Activated CD8-positive, alpha-beta memory T cell treated with anti-CD3 and anti-CD28 coated beads, Interleukin-2, amount 10 ng/mL, durations not matched to agents 7 days and 5 days (primary cell): ENCODE data around the gene TTYH3. TPM values are rescaled to one million over a fixed set of nuclear protein-coding genes. Genes with fewer than 3 reads are reported as not detected.
"Not testable (repeated sequence)": the region's sequence is repeated elsewhere in the genome, so short reads cannot be mapped to it uniquely, and the experiment has no call there.

Source experiments
- ATAC-seq: fragments of 150-1000 bp; cut with Tn5 transposase; one replicate; pipeline ENCODE4 v1.10.0; 2021; ENCODE audit warnings: moderate library complexity
- CTCF ChIA-PET: fragments of 350-600 bp; sonication (Branson Sonifier 250); formaldehyde crosslinking; loops from one replicate; lab custom pipeline; 2021; ENCODE audit warnings: antibody characterized with exemption; lab: Charles Lee
- DNase-seq: peaks from one replicate; pipeline ENCODE4 v3.0.0-alpha.2; 2020
- H3K27ac Mint-ChIP-seq: one replicate; pipeline ENCODE4 v1.8.0; 2021; ENCODE audit warnings: mild to moderate bottlenecking, mixed read lengths
- H3K27me3 Mint-ChIP-seq: one replicate; pipeline ENCODE4 v1.8.0; 2021; ENCODE audit warnings: mixed read lengths
- H3K36me3 Mint-ChIP-seq: one replicate; pipeline ENCODE4 v1.8.0; 2021; ENCODE audit warnings: mild to moderate bottlenecking, mixed read lengths
- H3K4me1 Mint-ChIP-seq: one replicate; pipeline ENCODE4 v1.8.0; 2021; ENCODE audit warnings: mixed read lengths
- H3K4me3 Mint-ChIP-seq: one replicate; pipeline ENCODE4 v1.8.0; 2021; ENCODE audit warnings: mild to moderate bottlenecking, moderate library complexity, mixed read lengths
- H3K9me3 Mint-ChIP-seq: one replicate; pipeline ENCODE4 v1.8.0; 2022; ENCODE audit warnings: low read depth, mixed read lengths
- total RNA-seq, 2 experiments: library from RNA; stranded (reverse); gene quantifications; one replicate each; pipeline ENCODE4 v1.2.3, GENCODE V29; 2021

Gene TTYH3
- 10 to 100 TPM; 19.9 to 31.7 TPM for total RNA-seq

- CTCF ChIA-PET, result interaction anchor here (0.6 to 3.3 kb wide), 11 partner anchors 11 to 413 kb away, joined by 3 to 12 read pairs (median 4); no protein-coding TSS in a partner anchor
- H3K4me3 Mint-ChIP-seq, result peak within 1 kb of the TSS; percentile 79
Measured at GRCh38 chr7:2631946-2632732, at the start of gene TTYH3. Gene TTYH3, plus strand, starts transcription at chr7:2631986. Its CDS starts 170 bp downstream, at chr7:2632156.

GRCh38 chr7:2582006-2582735 lies 49.6 kb upstream of the TTYH3 start:
- CTCF ChIA-PET, result no interaction called here
- H3K4me1 Mint-ChIP-seq, result no peaks in the 10 kb centered on the region
- DNase-seq (no peak), ATAC-seq (no peak)
- H3K4me3 Mint-ChIP-seq, result no peak overlapping the region
- no peaks in the 10 kb centered on the region for H3K27me3 Mint-ChIP-seq
- H3K27ac Mint-ChIP-seq, result no peak overlapping the region
- H3K36me3 Mint-ChIP-seq, result peaks cover 6% of the 10 kb centered on the region
- no peaks in the 10 kb centered on the region for H3K9me3 Mint-ChIP-seq

More at GRCh38 chr7:2631946-2632732, at the start of gene TTYH3:
- DNase-seq (peak; percentile 57), ATAC-seq (peak; percentile 59)
- peak within 1 kb of the TSS; percentile 81 for H3K27ac Mint-ChIP-seq
- no peaks in the 10 kb centered on the region for H3K36me3 Mint-ChIP-seq
- H3K4me1 Mint-ChIP-seq, result peaks cover 17% of the 10 kb centered on the region
- no peaks in the 10 kb centered on the region for H3K9me3 Mint-ChIP-seq
- H3K27me3 Mint-ChIP-seq, result peaks cover 5% of the 10 kb centered on the region

GRCh38 chr7:2583798-2584580 lies 47.8 kb upstream of the TTYH3 start:
- no peaks in the 10 kb centered on the region for H3K27me3 Mint-ChIP-seq
- DNase-seq, result no peak
- no peaks in the 10 kb centered on the region for H3K9me3 Mint-ChIP-seq
- H3K36me3 Mint-ChIP-seq, result peaks cover 1% of the 10 kb centered on the region
- no peaks in the 10 kb centered on the region for H3K4me1 Mint-ChIP-seq
- no peak for ATAC-seq
- CTCF ChIA-PET, result no interaction called here
- no peak overlapping the region for H3K27ac Mint-ChIP-seq
- no peak overlapping the region for H3K4me3 Mint-ChIP-seq

- Mint-ChIP-seq H3K27ac (no peak overlapping the region), H3K4me1 (no peaks in the 10 kb centered on the region), H3K27me3 (no peaks in the 10 kb centered on the region), H3K36me3 (no peaks in the 10 kb centered on the region), H3K9me3 (no peaks in the 10 kb centered on the region), H3K4me3 (no peak overlapping the region)
- ATAC-seq (no peak), DNase-seq (no peak)
- CTCF ChIA-PET, result no interaction called here
Measured at GRCh38 chr7:2585446-2585845, 46.3 kb upstream of the TTYH3 start.

GRCh38 chr7:2586326-2587020 lies 45.3 kb upstream of the TTYH3 start:
- ATAC-seq (no peak), DNase-seq (no peak)
- H3K4me3 Mint-ChIP-seq, result no peak overlapping the region
- CTCF ChIA-PET, result no interaction called here
- H3K9me3 Mint-ChIP-seq, result no peaks in the 10 kb centered on the region
- no peaks in the 10 kb centered on the region for H3K36me3 Mint-ChIP-seq
- no peaks in the 10 kb centered on the region for H3K27me3 Mint-ChIP-seq
- H3K4me1 Mint-ChIP-seq, result no peaks in the 10 kb centered on the region
- H3K27ac Mint-ChIP-seq, result no peak overlapping the region

GRCh38 chr7:2587134-2587533 lies 44.7 kb upstream of the TTYH3 start:
- H3K36me3 Mint-ChIP-seq, result no peaks in the 10 kb centered on the region
- ATAC-seq (no peak), DNase-seq (no peak)
- H3K27ac Mint-ChIP-seq, result no peak overlapping the region
- H3K4me1 Mint-ChIP-seq, result no peaks in the 10 kb centered on the region
- CTCF ChIA-PET, result no interaction called here
- no peaks in the 10 kb centered on the region for H3K27me3 Mint-ChIP-seq
- no peak overlapping the region for H3K4me3 Mint-ChIP-seq
- no peaks in the 10 kb centered on the region for H3K9me3 Mint-ChIP-seq

- H3K27ac Mint-ChIP-seq, result no peak overlapping the region
- H3K27me3 Mint-ChIP-seq, result no peaks in the 10 kb centered on the region
- H3K36me3 Mint-ChIP-seq, result no peaks in the 10 kb centered on the region
- DNase-seq (no peak), ATAC-seq (no peak)
- no peaks in the 10 kb centered on the region for H3K9me3 Mint-ChIP-seq
- H3K4me3 Mint-ChIP-seq, result no peak overlapping the region
- CTCF ChIA-PET, result no interaction called here
- H3K4me1 Mint-ChIP-seq, result no peaks in the 10 kb centered on the region
Measured at GRCh38 chr7:2587778-2588177, 44.0 kb upstream of the TTYH3 start.

GRCh38 chr7:2589341-2589740 lies 42.4 kb upstream of the TTYH3 start:
- Mint-ChIP-seq H3K4me1 (no peaks in the 10 kb centered on the region), H3K4me3 (no peak overlapping the region), H3K9me3 (no peaks in the 10 kb centered on the region), H3K27ac (no peak overlapping the region), H3K36me3 (no peaks in the 10 kb centered on the region), H3K27me3 (no peaks in the 10 kb centered on the region)
- CTCF ChIA-PET, result interaction anchor here (1.3 kb wide), 1 partner anchor 19 kb away, joined by 3 read pairs; no protein-coding TSS in a partner anchor
- DNase-seq (no peak), ATAC-seq (no peak)

GRCh38 chr7:2589941-2590340 lies 41.8 kb upstream of the TTYH3 start:
- not testable (repeated sequence) for H3K27ac Mint-ChIP-seq, DNase-seq, H3K36me3 Mint-ChIP-seq, H3K4me1 Mint-ChIP-seq, ATAC-seq, H3K27me3 Mint-ChIP-seq, H3K4me3 Mint-ChIP-seq, H3K9me3 Mint-ChIP-seq
- CTCF ChIA-PET, result interaction anchor here (1.0 to 1.3 kb wide), 2 partner anchors 19 to 55 kb away, joined by 3 read pairs; no protein-coding TSS in a partner anchor

- DNase-seq, result no peak
- no peak overlapping the region for H3K27ac Mint-ChIP-seq
- CTCF ChIA-PET, result no interaction called here
- H3K27me3 Mint-ChIP-seq, result no peaks in the 10 kb centered on the region
- H3K36me3 Mint-ChIP-seq, result no peaks in the 10 kb centered on the region
- no peaks in the 10 kb centered on the region for H3K4me1 Mint-ChIP-seq
- H3K4me3 Mint-ChIP-seq, result no peak overlapping the region
- H3K9me3 Mint-ChIP-seq, result no peaks in the 10 kb centered on the region
- no peak for ATAC-seq
Measured at GRCh38 chr7:2592375-2592865, 39.4 kb upstream of the TTYH3 start.

- Mint-ChIP-seq H3K27ac (no peak overlapping the region), H3K27me3 (no peaks in the 10 kb centered on the region), H3K9me3 (no peaks in the 10 kb centered on the region), H3K36me3 (no peaks in the 10 kb centered on the region), H3K4me1 (no peaks in the 10 kb centered on the region), H3K4me3 (no peak overlapping the region)
- CTCF ChIA-PET, result no interaction called here
- DNase-seq (no peak), ATAC-seq (no peak)
Measured at GRCh38 chr7:2593036-2593727, 38.6 kb upstream of the TTYH3 start.

GRCh38 chr7:2594599-2594998 lies 37.2 kb upstream of the TTYH3 start:
- DNase-seq, result no peak
- no peaks in the 10 kb centered on the region for H3K9me3 Mint-ChIP-seq
- no peaks in the 10 kb centered on the region for H3K4me1 Mint-ChIP-seq
- no peak overlapping the region for H3K4me3 Mint-ChIP-seq
- CTCF ChIA-PET, result no interaction called here
- H3K36me3 Mint-ChIP-seq, result no peaks in the 10 kb centered on the region
- H3K27me3 Mint-ChIP-seq, result no peaks in the 10 kb centered on the region
- no peak overlapping the region for H3K27ac Mint-ChIP-seq
- ATAC-seq, result no peak
